ENCODE data around the gene SHB. TPM values are rescaled to one million over a fixed set of nuclear protein-coding genes. Genes with fewer than 3 reads are reported as not detected.

Gene SHB
- total and polyA plus RNA-seq, 2 of the 8 experiments (the other 6 are each of a cell fraction or from before 2014, with no cell fraction given) = 4.1 to 12.6 TPM

DNA sequence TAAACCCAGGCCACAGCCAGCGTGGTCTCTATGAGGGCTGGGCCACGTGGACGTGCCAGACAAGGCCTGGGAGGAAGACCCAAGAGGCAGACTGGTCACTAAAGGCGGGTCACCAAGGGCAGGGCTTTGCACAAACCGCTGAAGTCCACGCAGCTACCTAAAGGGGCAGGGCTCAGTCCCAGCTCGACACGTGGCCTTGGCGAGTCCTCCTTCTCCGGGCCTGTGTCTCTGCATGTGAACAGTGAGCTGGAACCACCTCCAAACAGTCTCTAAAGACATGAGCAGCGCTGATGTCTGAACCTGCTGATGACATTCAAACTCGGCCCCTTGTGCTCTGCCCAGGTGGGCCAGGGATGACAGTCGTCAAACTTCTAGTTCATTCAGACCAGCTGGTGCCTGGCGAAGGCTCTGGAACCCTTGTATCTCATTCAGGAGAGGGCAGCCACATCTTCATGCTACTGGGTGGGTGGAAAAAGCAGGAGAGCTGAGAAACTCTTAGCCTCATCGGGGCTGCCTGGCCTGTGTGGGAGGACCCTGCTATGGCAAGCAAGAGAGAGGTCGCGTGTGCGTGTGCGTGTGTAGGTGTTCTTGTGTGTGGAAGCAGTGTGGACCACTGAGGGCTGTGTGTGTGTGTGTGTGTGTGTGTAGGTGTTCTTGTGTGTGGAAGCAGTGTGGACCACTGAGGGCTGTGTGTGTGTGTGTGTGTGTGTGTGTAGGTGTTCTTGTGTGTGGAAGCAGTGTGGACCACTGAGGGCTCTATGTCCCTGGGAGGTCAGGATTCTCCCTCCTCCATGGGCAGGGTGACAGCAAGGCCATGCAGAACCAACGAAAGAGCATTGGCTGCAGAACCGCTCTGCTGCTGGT, 151.0 kb downstream of the SHB start:
- no peak overlapping the region for H2AFZ ChIP-seq (ENCODE audit: low read length)
- TF ChIP-seq CHD2 (IDR thresholded peaks at IDR 0.05; ENCODE audit: low read length) (no peak), SIRT6 (IDR thresholded peaks at IDR 0.05; ENCODE audit: low read length) (no peak), PHF8 (conservative IDR thresholded peaks at IDR 0.05; ENCODE audit: low read depth, low read length) (no peak), POU5F1 (IDR thresholded peaks at IDR 0.05; ENCODE audit: low read depth, low read length) (no peak), SP2 (IDR thresholded peaks at IDR 0.05; ENCODE audit: low read length) (no peak), CBX5 (IDR thresholded peaks at IDR 0.05; ENCODE audit: low read depth, low read length) (no peak), SRF (IDR thresholded peaks at IDR 0.05; ENCODE audit: low read depth, low read length) (no peak), JUND (IDR thresholded peaks at IDR 0.05; ENCODE audit: low read length) (no peak), FOSL1 (IDR thresholded peaks at IDR 0.05; ENCODE audit: insufficient read depth, low read depth, low read length) (no peak)
- TF ChIP-seq, protein P1, sequence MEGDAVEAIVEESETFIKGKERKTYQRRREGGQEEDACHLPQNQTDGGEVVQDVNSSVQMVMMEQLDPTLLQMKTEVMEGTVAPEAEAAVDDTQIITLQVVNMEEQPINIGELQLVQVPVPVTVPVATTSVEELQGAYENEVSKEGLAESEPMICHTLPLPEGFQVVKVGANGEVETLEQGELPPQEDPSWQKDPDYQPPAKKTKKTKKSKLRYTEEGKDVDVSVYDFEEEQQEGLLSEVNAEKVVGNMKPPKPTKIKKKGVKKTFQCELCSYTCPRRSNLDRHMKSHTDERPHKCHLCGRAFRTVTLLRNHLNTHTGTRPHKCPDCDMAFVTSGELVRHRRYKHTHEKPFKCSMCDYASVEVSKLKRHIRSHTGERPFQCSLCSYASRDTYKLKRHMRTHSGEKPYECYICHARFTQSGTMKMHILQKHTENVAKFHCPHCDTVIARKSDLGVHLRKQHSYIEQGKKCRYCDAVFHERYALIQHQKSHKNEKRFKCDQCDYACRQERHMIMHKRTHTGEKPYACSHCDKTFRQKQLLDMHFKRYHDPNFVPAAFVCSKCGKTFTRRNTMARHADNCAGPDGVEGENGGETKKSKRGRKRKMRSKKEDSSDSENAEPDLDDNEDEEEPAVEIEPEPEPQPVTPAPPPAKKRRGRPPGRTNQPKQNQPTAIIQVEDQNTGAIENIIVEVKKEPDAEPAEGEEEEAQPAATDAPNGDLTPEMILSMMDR (IDR thresholded peaks at IDR 0.05; ENCODE audit: control extremely low read depth in 1 of 3, insufficient read depth in 1 of 3, low read depth in 1 of 3, low read length in 3 of 3) = no peak
- H3K4ac ChIP-seq (replicated peaks; ENCODE audit: insufficient read length, low read depth, low read length) = no peak overlapping the region
- no peak overlapping the region for H4K8ac ChIP-seq (ENCODE audit: extremely low read depth, insufficient read depth, low read length)
- no peaks in the 10 kb centered on the region for H3K79me2 ChIP-seq (ENCODE audit: control insufficient read depth in 1 of 2, insufficient read depth in 2 of 2, low read length in 2 of 2)
- H3K4me1 ChIP-seq (replicated peaks in 1 of 4; ENCODE audit: control insufficient read depth in 3 of 4, insufficient read depth in 4 of 4, low read length in 3 of 4) = peaks cover 0 to 18% (median 5%) of the 10 kb centered on the region in 4 experiments; a peak in 5 of 7 replicates
- H4K91ac ChIP-seq (replicated peaks; ENCODE audit: insufficient read length, low read length) = no peak overlapping the region
- no peak overlapping the region for H3K18ac ChIP-seq (ENCODE audit: extremely low read depth, low read length)
- no peak overlapping the region for H3K56ac ChIP-seq (replicated peaks; ENCODE audit: insufficient read length, low read depth, low read length)
- H3K27ac ChIP-seq (ENCODE audit: low read depth, low read length) = no peak overlapping the region
- H3K36me3 ChIP-seq (ENCODE audit: control insufficient read depth in 2 of 4, insufficient read depth in 4 of 4, low read length in 3 of 4) = no peaks in the 10 kb centered on the region; a peak in 1 of 8 replicates
- H2AK5ac ChIP-seq (ENCODE audit: low read depth, low read length) = no peak overlapping the region
- peak overlapping the region; percentile 90; the same call in 1 of the 2 replicates for H2BK20ac ChIP-seq (ENCODE audit: low read length)
- no peak overlapping the region for H4K5ac ChIP-seq (ENCODE audit: insufficient read length, low read depth, low read length)
- no peaks in the 10 kb centered on the region for H4K20me1 ChIP-seq (replicated peaks in 1 of 2; ENCODE audit: control insufficient read depth in 1 of 2, insufficient read depth in 2 of 2, low read length in 2 of 2)
- no peaks in the 10 kb centered on the region for H3K23me2 ChIP-seq (ENCODE audit: low read depth, low read length)
- H2BK15ac ChIP-seq (ENCODE audit: low read length) = no peak overlapping the region
- no peaks in the 10 kb centered on the region for H3K27me3 ChIP-seq (replicated peaks in 1 of 4; ENCODE audit: control insufficient read depth in 3 of 4, extremely low read depth in 1 of 4, insufficient read depth in 3 of 4, low read length in 3 of 4)
- ChIA-PET POLR2A (ENCODE audit: partially characterized antibody) (no interaction called here), CTCF (ENCODE audit: partially characterized antibody) (interaction anchor here (0.6 to 1.3 kb wide), 4 partner anchors 9 to 375 kb away, joined by 3 to 4 read pairs (median 4); no protein-coding TSS in a partner anchor)
- H2BK12ac ChIP-seq (ENCODE audit: low read depth, low read length) = 0 out of 2 replicates have a peak overlapping the region, but pooled peaks have one; percentile 39
- 94% methylated on average over 21 of the region's 21 CpGs; no CpG with 5 or more reads in 1 of the 2 experiments for WGBS, 2 experiments (ENCODE audit: extremely low coverage in 1 of 2, insufficient coverage in 1 of 2, insufficient read length in 1 of 2, insufficient replicate concordance in 2 of 2, low coverage in 1 of 2, low lambda C conversion rate in 2 of 2, missing lambda C conversion rate in 1 of 2)
- no peak overlapping the region; a peak in 1 of 7 replicates for H3K9ac ChIP-seq (replicated peaks in 1 of 4; ENCODE audit: extremely low read depth in 1 of 4, low read depth in 3 of 4, low read length in 3 of 4)
- FAIRE-seq (no peak), DNase-seq (ENCODE audit: low read depth in 1 of 2, low spot score in 2 of 2) (no peak)
- no peak overlapping the region for H2BK120ac ChIP-seq (replicated peaks; ENCODE audit: low read depth, low read length)
- no peak overlapping the region for H3K14ac ChIP-seq (ENCODE audit: insufficient read length)
- no peak overlapping the region for H3K23ac ChIP-seq (ENCODE audit: insufficient read length)
- 0 out of 2 replicates have a peak overlapping the region, but pooled peaks have one; percentile 16 for H2BK5ac ChIP-seq (ENCODE audit: low read depth, low read length)
- H3K79me1 ChIP-seq (ENCODE audit: low read depth, low read length) = no peaks in the 10 kb centered on the region; the same call in 1 of the 2 replicates
- no peak overlapping the region for H3K4me3 ChIP-seq (ENCODE audit: extremely low read depth in 1 of 4, insufficient read depth in 2 of 4, low read depth in 3 of 4, low read length in 4 of 4)
- H3K4me2 ChIP-seq (ENCODE audit: insufficient read depth in 1 of 2, low read depth in 2 of 2, low read length in 2 of 2) = no peak overlapping the region
- no peaks in the 10 kb centered on the region for H3K9me3 ChIP-seq (ENCODE audit: insufficient read depth in 2 of 2, low read depth in 1 of 2, low read length in 1 of 2)
